ENCODE data around the gene NPTX1. TPM values are rescaled to one million over a fixed set of nuclear protein-coding genes. Genes with fewer than 3 reads are reported as not detected.

Gene NPTX1
- total and polyA plus RNA-seq, 2 donors (not counting 1 experiment from before 2014, with no cell fraction given): 0.07 to 0.57 TPM

DNA sequence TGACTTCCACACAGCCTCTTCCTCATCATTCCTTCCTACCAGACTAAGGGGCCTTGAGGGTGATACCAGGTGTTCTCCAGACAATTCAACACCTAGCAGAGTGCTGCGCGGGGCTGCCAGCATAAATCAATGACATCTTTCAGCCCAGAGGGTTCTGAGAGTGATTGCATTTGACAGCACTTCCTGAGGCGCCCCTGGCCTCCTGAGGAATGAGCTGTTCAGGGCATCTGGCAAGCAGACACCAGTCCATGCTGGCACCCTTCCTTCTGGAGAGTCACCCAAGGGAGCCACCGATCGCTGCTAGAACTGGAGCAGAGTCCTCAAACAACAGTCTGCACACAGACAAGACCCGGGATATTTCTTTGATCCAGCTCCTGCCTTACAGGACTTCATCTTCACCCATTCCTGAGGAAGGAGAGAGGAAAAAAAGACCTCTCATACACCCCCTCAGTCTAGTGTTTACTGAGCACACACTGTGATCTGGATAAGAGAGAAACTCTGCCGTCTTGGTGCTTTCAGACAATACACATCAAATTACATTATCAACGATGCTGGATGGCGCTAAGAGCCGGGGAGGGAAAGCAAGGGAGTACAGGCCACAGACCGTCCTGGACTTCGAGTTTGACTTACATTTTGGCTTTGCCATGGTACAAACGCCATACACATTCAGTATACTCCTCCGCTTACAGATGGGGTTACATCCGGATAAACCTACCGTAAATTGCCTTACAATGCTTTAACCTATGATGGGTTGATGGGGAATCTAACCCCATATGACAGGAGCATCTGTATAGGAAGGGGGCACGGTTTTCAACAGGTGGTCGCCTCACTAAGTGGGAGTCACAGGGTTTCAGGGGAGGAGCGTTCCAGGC is 23.0 kb downstream of the NPTX1 start:
- WGBS (ENCODE audit: insufficient coverage): 89% methylated on average over 12 of the region's 19 CpGs
- H3K27ac ChIP-seq (ENCODE audit: low read length in 2 of 2): peak overlapping the region in 1 of 2 donors; percentile 99
- Mint-ChIP-seq H3K27me3 (peaks cover 10% of the 10 kb centered on the region), H3K27ac (peak overlapping the region; percentile 96), H3K9me3 (ENCODE audit: insufficient read depth) (no peaks in the 10 kb centered on the region), H3K4me1 (peaks cover 18% of the 10 kb centered on the region), H3K4me3 (peak overlapping the region; percentile 91)
- TF ChIP-seq CTCF (IDR thresholded peaks at IDR 0.05): no peak
- no peak for TF ChIP-seq EZH2 (IDR thresholded peaks at IDR 0.05; ENCODE audit: borderline replicate concordance, insufficient read depth, low read depth, low read length, poor library complexity, severe bottlenecking)
- peak overlapping the region; percentile 92 for H2AFZ ChIP-seq (ENCODE audit: insufficient read depth, low read depth, low read length, poor library complexity, severe bottlenecking)
- no peak for ATAC-seq (ENCODE audit: low read depth)
- CTCF ChIA-PET: interaction anchor here (1.5 kb wide), 1 partner anchor 26 kb away, joined by 6 read pairs; no protein-coding TSS in a partner anchor
- no peak for DNase-seq
- intact Hi-C loops (cut with micrococcal nuclease): no loop called here
- no peaks in the 10 kb centered on the region for H3K79me2 ChIP-seq (ENCODE audit: control insufficient read depth, insufficient read depth, low read length)
- POLR2A ChIA-PET: interaction anchor here (0.8 to 1.2 kb wide), 2 partner anchors 39 to 517 kb away, joined by 3 read pairs; no protein-coding TSS in a partner anchor
- H3K4me2 ChIP-seq (replicated peaks; ENCODE audit: low read depth, low read length, poor library complexity, severe bottlenecking): peak overlapping the region; percentile 97
- no peaks in the 10 kb centered on the region for H4K20me1 ChIP-seq (ENCODE audit: control insufficient read depth, insufficient read depth, low read length, poor library complexity, severe bottlenecking)
- peaks cover 0 to 19% (median 0%) of the 10 kb centered on the region in 4 experiments for H3K27me3 ChIP-seq (replicated peaks in 1 of 4; ENCODE audit: control extremely low read depth in 1 of 4, control insufficient read depth in 3 of 4, insufficient read depth in 4 of 4, low read length in 3 of 4)
- H3K9ac ChIP-seq (ENCODE audit: low read length): peak overlapping the region; percentile 96
- H3K36me3 ChIP-seq (replicated peaks in 1 of 2; ENCODE audit: control extremely low read depth in 1 of 2, control insufficient read depth in 1 of 2, extremely low read depth in 1 of 2, insufficient read depth in 2 of 2, low read length in 1 of 2): no peaks in the 10 kb centered on the region
- peaks cover 0 to 10% (median 0%) of the 10 kb centered on the region in 3 donors for H3K9me3 ChIP-seq (ENCODE audit: control extremely low read depth in 1 of 3, control insufficient read depth in 2 of 3, insufficient read depth in 1 of 3, low read length in 2 of 3)
- peaks cover 7 to 17% of the 10 kb centered on the region in 2 donors for H3K4me1 ChIP-seq (ENCODE audit: control insufficient read depth in 2 of 2, insufficient read depth in 2 of 2, low read length in 2 of 2)
- peak overlapping the region in 2 of 5 experiments; percentile 87 for H3K4me3 ChIP-seq (ENCODE audit: control extremely low read depth in 1 of 5, extremely low read depth in 1 of 5, insufficient read depth in 1 of 5, low read depth in 2 of 5, low read length in 4 of 5)
